Endothelial cell of hepatic sinusoid (primary cell): ENCODE results near the gene KCND2.

ENCODE experiments used
- in situ Hi-C: cut with HindIII; loops from 2 replicates; pipeline ENCODE4 v1.10.0; 2017; ENCODE audit warnings: low sequenced_read_pairs

The KCND2 gene

GRCh38 chr7:120405652-120406051 is 132.7 kb downstream of the KCND2 start:
- in situ Hi-C loops, result no loop called here

- in situ Hi-C loops, result no loop called here
These were observed 134.0 kb downstream of the KCND2 start for GRCh38 chr7:120407010-120407409.

- in situ Hi-C loops, result no loop called here
These were observed 139.4 kb downstream of the KCND2 start for GRCh38 chr7:120412139-120413050.

GRCh38 chr7:120413164-120413563 is 140.2 kb downstream of the KCND2 start:
- in situ Hi-C loops, result no loop called here

- in situ Hi-C loops, result no loop called here
These were observed 144.4 kb downstream of the KCND2 start for GRCh38 chr7:120417244-120417979.

- in situ Hi-C loops, result no loop called here
These were observed 148.2 kb downstream of the KCND2 start for GRCh38 chr7:120421151-120421651.

GRCh38 chr7:120431016-120431415 is 158.0 kb downstream of the KCND2 start:
- in situ Hi-C loops, result no loop called here

GRCh38 chr7:120436487-120437060 is 163.6 kb downstream of the KCND2 start:
- in situ Hi-C loops, result no loop called here

GRCh38 chr7:120441850-120442249 is 168.9 kb downstream of the KCND2 start:
- in situ Hi-C loops, result no loop called here

GRCh38 chr7:120442838-120443237 is 169.9 kb downstream of the KCND2 start:
- in situ Hi-C loops, result no loop called here

GRCh38 chr7:120444650-120445049 is 171.7 kb downstream of the KCND2 start:
- in situ Hi-C loops, result no loop called here

- in situ Hi-C loops, result no loop called here
These were observed 172.3 kb downstream of the KCND2 start for GRCh38 chr7:120445276-120445675.

- in situ Hi-C loops, result no loop called here
These were observed 179.7 kb downstream of the KCND2 start for GRCh38 chr7:120452665-120453064.

GRCh38 chr7:120456699-120457098 is 183.7 kb downstream of the KCND2 start:
- in situ Hi-C loops, result no loop called here

GRCh38 chr7:120460949-120461348 is 188.0 kb downstream of the KCND2 start:
- in situ Hi-C loops, result no loop called here

GRCh38 chr7:120462991-120463390 is 190.0 kb downstream of the KCND2 start:
- in situ Hi-C loops, result no loop called here

GRCh38 chr7:120464104-120464503 is 191.1 kb downstream of the KCND2 start:
- in situ Hi-C loops, result no loop called here

- in situ Hi-C loops, result no loop called here
These were observed 194.7 kb downstream of the KCND2 start for GRCh38 chr7:120467676-120468075.

GRCh38 chr7:120468611-120469010 is 195.6 kb downstream of the KCND2 start:
- in situ Hi-C loops, result no loop called here

- in situ Hi-C loops, result no loop called here
These were observed 199.9 kb downstream of the KCND2 start for GRCh38 chr7:120472892-120473291.

GRCh38 chr7:120473352-120473751 is 200.4 kb downstream of the KCND2 start:
- in situ Hi-C loops, result no loop called here
